Measurements from ENCODE around the gene ARL5B.

ARL5B gene

DNA sequence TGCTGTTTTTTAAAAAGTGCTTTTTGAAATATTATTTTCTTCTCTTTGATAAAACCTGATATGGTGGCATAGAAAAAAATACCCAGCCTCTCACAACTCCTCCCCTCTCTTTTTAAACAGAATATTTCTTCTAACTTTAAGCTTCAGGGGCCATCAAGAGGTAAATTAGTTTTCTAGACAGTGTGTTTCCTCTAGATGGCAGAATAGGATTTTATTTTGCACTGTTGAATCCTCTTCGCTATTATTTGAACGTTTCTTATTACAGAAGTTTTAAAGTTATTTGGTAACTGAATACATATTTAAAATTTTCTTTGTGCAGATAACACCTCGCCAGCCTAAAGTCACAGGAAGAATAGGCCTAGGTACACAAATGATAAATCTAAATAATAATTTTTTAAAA lies 30.3 kb downstream of the ARL5B start:
- no peaks in the 10 kb centered on the region for H3K4me1 ChIP-seq (ENCODE audit: insufficient read depth, low read length)

GRCh38 chr10:18690541-18690940 lies 31.3 kb downstream of the ARL5B start:
- H3K36me3 ChIP-seq (ENCODE audit: insufficient read depth, low read length) = no peaks in the 10 kb centered on the region
- no peak overlapping the region for H2AFZ ChIP-seq (ENCODE audit: low read depth, low read length)
- H3K9me3 ChIP-seq (ENCODE audit: low read length) = no peaks in the 10 kb centered on the region
- H3K4me3 ChIP-seq (ENCODE audit: low read length) = no peak overlapping the region
- H3K27me3 ChIP-seq (ENCODE audit: insufficient read depth, low read length) = no peaks in the 10 kb centered on the region
- H3K4me1 ChIP-seq (ENCODE audit: insufficient read depth, low read length) = no peaks in the 10 kb centered on the region

More for the DNA sequence above, 30.3 kb downstream of the ARL5B start:
- H3K36me3 ChIP-seq (ENCODE audit: insufficient read depth, low read length) = no peaks in the 10 kb centered on the region
- H2AFZ ChIP-seq (ENCODE audit: low read depth, low read length) = no peak overlapping the region
- H3K27me3 ChIP-seq (ENCODE audit: insufficient read depth, low read length) = no peaks in the 10 kb centered on the region
- no peaks in the 10 kb centered on the region for H3K9me3 ChIP-seq (ENCODE audit: low read length)
- H3K4me3 ChIP-seq (ENCODE audit: low read length) = no peak overlapping the region

- H3K4me1 ChIP-seq (ENCODE audit: insufficient read depth, low read length) = no peaks in the 10 kb centered on the region
- no peak overlapping the region for H2AFZ ChIP-seq (ENCODE audit: low read depth, low read length)
- H3K36me3 ChIP-seq (ENCODE audit: insufficient read depth, low read length) = no peaks in the 10 kb centered on the region
- no peaks in the 10 kb centered on the region for H3K9me3 ChIP-seq (ENCODE audit: low read length)
- H3K4me3 ChIP-seq (ENCODE audit: low read length) = no peak overlapping the region
- H3K27me3 ChIP-seq (ENCODE audit: insufficient read depth, low read length) = no peaks in the 10 kb centered on the region
These were observed 40.9 kb downstream of the ARL5B start for GRCh38 chr10:18699849-18700840.

GRCh38 chr10:18703521-18703920 lies 44.3 kb downstream of the ARL5B start:
- no peaks in the 10 kb centered on the region for H3K27me3 ChIP-seq (ENCODE audit: insufficient read depth, low read length)
- no peaks in the 10 kb centered on the region for H3K9me3 ChIP-seq (ENCODE audit: low read length)
- H2AFZ ChIP-seq (ENCODE audit: low read depth, low read length) = no peak overlapping the region
- no peaks in the 10 kb centered on the region for H3K4me1 ChIP-seq (ENCODE audit: insufficient read depth, low read length)
- no peaks in the 10 kb centered on the region for H3K36me3 ChIP-seq (ENCODE audit: insufficient read depth, low read length)
- H3K4me3 ChIP-seq (ENCODE audit: low read length) = no peak overlapping the region

GRCh38 chr10:18710201-18710653 lies 51.0 kb downstream of the ARL5B start:
- Histone ChIP-seq H3K36me3 (ENCODE audit: insufficient read depth, low read length) (no peaks in the 10 kb centered on the region), H3K27me3 (ENCODE audit: insufficient read depth, low read length) (no peaks in the 10 kb centered on the region), H3K4me1 (ENCODE audit: insufficient read depth, low read length) (no peaks in the 10 kb centered on the region), H3K4me3 (ENCODE audit: low read length) (no peak overlapping the region), H3K9me3 (ENCODE audit: low read length) (no peaks in the 10 kb centered on the region), H2AFZ (ENCODE audit: low read depth, low read length) (no peak overlapping the region)

DNA sequence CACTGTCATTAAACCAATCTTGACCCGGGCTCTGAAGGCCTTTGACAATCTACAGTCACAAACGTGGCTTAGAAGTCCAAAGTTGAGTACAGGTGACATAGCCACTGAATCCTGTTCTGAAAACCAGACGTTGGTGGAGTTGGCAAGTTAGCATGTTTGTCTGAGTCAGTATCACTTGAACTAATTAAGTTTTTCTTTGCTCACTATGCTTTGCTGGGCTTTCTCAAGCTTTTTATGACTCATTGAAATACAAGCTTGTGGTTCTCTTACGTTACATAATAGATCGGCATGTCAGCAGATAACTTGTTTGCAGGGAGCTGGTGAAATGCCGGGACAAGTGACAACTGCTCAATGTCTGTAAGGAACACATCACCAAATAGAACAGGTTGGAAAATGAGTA lies 53.8 kb downstream of the ARL5B start:
- Histone ChIP-seq H3K36me3 (ENCODE audit: insufficient read depth, low read length) (no peaks in the 10 kb centered on the region), H3K9me3 (ENCODE audit: low read length) (no peaks in the 10 kb centered on the region), H3K4me3 (ENCODE audit: low read length) (no peak overlapping the region), H2AFZ (ENCODE audit: low read depth, low read length) (no peak overlapping the region), H3K4me1 (ENCODE audit: insufficient read depth, low read length) (no peaks in the 10 kb centered on the region), H3K27me3 (ENCODE audit: insufficient read depth, low read length) (no peaks in the 10 kb centered on the region)

GRCh38 chr10:18718991-18719390 lies 59.8 kb downstream of the ARL5B start:
- no peaks in the 10 kb centered on the region for H3K4me1 ChIP-seq (ENCODE audit: insufficient read depth, low read length)
- no peaks in the 10 kb centered on the region for H3K9me3 ChIP-seq (ENCODE audit: low read length)
- H3K27me3 ChIP-seq (ENCODE audit: insufficient read depth, low read length) = no peaks in the 10 kb centered on the region
- no peak overlapping the region for H3K4me3 ChIP-seq (ENCODE audit: low read length)
- no peaks in the 10 kb centered on the region for H3K36me3 ChIP-seq (ENCODE audit: insufficient read depth, low read length)
- no peak overlapping the region for H2AFZ ChIP-seq (ENCODE audit: low read depth, low read length)

- H3K27me3 ChIP-seq (ENCODE audit: insufficient read depth, low read length) = no peaks in the 10 kb centered on the region
- H3K36me3 ChIP-seq (ENCODE audit: insufficient read depth, low read length) = no peaks in the 10 kb centered on the region
- H3K4me3 ChIP-seq (ENCODE audit: low read length) = no peak overlapping the region
- H2AFZ ChIP-seq (ENCODE audit: low read depth, low read length) = no peak overlapping the region
- no peaks in the 10 kb centered on the region for H3K4me1 ChIP-seq (ENCODE audit: insufficient read depth, low read length)
- no peaks in the 10 kb centered on the region for H3K9me3 ChIP-seq (ENCODE audit: low read length)
These were observed 60.6 kb downstream of the ARL5B start for GRCh38 chr10:18719811-18720210.

GRCh38 chr10:18721067-18721466 lies 61.8 kb downstream of the ARL5B start:
- no peaks in the 10 kb centered on the region for H3K4me1 ChIP-seq (ENCODE audit: insufficient read depth, low read length)
- no peak overlapping the region for H2AFZ ChIP-seq (ENCODE audit: low read depth, low read length)
- H3K9me3 ChIP-seq (ENCODE audit: low read length) = no peaks in the 10 kb centered on the region
- H3K4me3 ChIP-seq (ENCODE audit: low read length) = no peak overlapping the region
- H3K27me3 ChIP-seq (ENCODE audit: insufficient read depth, low read length) = no peaks in the 10 kb centered on the region
- H3K36me3 ChIP-seq (ENCODE audit: insufficient read depth, low read length) = no peaks in the 10 kb centered on the region

GRCh38 chr10:18723801-18724200 lies 64.6 kb downstream of the ARL5B start:
- Histone ChIP-seq H3K36me3 (ENCODE audit: insufficient read depth, low read length) (no peaks in the 10 kb centered on the region), H3K27me3 (ENCODE audit: insufficient read depth, low read length) (peaks cover 1% of the 10 kb centered on the region), H3K4me3 (ENCODE audit: low read length) (no peak overlapping the region), H2AFZ (ENCODE audit: low read depth, low read length) (no peak overlapping the region), H3K9me3 (ENCODE audit: low read length) (no peaks in the 10 kb centered on the region), H3K4me1 (ENCODE audit: insufficient read depth, low read length) (no peaks in the 10 kb centered on the region)
